ENCODE measurements around the gene TMEM50B. TPM values are rescaled to one million over a fixed set of nuclear protein-coding genes. Genes with fewer than 3 reads are reported as not detected.

The TMEM50B gene
- total RNA-seq, 1 experiment from 2014 or later = 21.5 TPM

- intact Hi-C loops (cut with micrococcal nuclease) = loop anchor here (1.0 kb wide), 1 partner anchor 81 kb away; no protein-coding TSS in a partner anchor
- Histone ChIP-seq H3K27me3 (ENCODE audit: low read length) (no peaks in the 10 kb centered on the region), H3K4me2 (ENCODE audit: low read length) (peak overlapping the region; percentile 47; the same call in 1 of the 2 replicates), H3K9me3 (ENCODE audit: low read length) (no peaks in the 10 kb centered on the region), H2AFZ (ENCODE audit: low read length) (no peak overlapping the region), H3K9ac (ENCODE audit: low read length) (peak overlapping the region; percentile 72), H3K4me3 (ENCODE audit: low read length) (no peak overlapping the region), H3K27ac (ENCODE audit: low read length) (peak overlapping the region; percentile 93), H3K9me2 (replicated peaks; ENCODE audit: low read length) (no peaks in the 10 kb centered on the region), H3K36me3 (ENCODE audit: low read depth, low read length) (peaks cover 10% of the 10 kb centered on the region), H3F3A (ENCODE audit: low read length, unreplicated experiment) (no peaks in the 10 kb centered on the region), H3K79me2 (ENCODE audit: low read length) (no peaks in the 10 kb centered on the region), H3K4me1 (ENCODE audit: insufficient read depth, low read length) (peaks cover 21% of the 10 kb centered on the region), H4K20me1 (ENCODE audit: low read length) (no peaks in the 10 kb centered on the region)
- DNase-seq = peak; percentile 91
- ChIA-PET CTCF (interaction anchor here (0.7 to 1.3 kb wide), 5 partner anchors 31 to 242 kb away, joined by 3 to 4 read pairs (median 3); partner anchors contain the start of gene TMEM50B), POLR2A (ENCODE audit: unreplicated experiment) (interaction anchor here (0.6 kb wide), 2 partner anchors 39 to 81 kb away, joined by 3 to 13 read pairs; no protein-coding TSS in a partner anchor)
- no TSS peak for BruUV-seq (replicated peaks)
- TF ChIP-seq EZH2 (IDR thresholded peaks at IDR 0.05; ENCODE audit: low read length, unreplicated experiment) (no peak), CTCF (conservative IDR thresholded peaks at IDR 0.05; ENCODE audit: low read depth, low read length) (no peak), EZH2phosphoT487 (IDR thresholded peaks at IDR 0.05; ENCODE audit: borderline replicate concordance, low read length) (no peak)
- ATAC-seq = peak; percentile 92
Observed at GRCh38 chr21:33441489-33442477, 38.0 kb downstream of the TMEM50B start.

- no peak for ATAC-seq
- Histone ChIP-seq H4K20me1 (ENCODE audit: low read length) (no peaks in the 10 kb centered on the region), H3K9me2 (replicated peaks; ENCODE audit: low read length) (no peaks in the 10 kb centered on the region), H3K9ac (ENCODE audit: low read length) (no peak overlapping the region), H3F3A (ENCODE audit: low read length, unreplicated experiment) (peaks cover 12% of the 10 kb centered on the region), H3K9me3 (ENCODE audit: low read length) (no peaks in the 10 kb centered on the region), H3K79me2 (ENCODE audit: low read length) (no peaks in the 10 kb centered on the region), H3K4me2 (ENCODE audit: low read length) (no peak overlapping the region), H3K4me1 (ENCODE audit: insufficient read depth, low read length) (peaks cover 33% of the 10 kb centered on the region), H3K27me3 (ENCODE audit: low read length) (no peaks in the 10 kb centered on the region), H3K4me3 (ENCODE audit: low read length) (no peak overlapping the region), H3K36me3 (ENCODE audit: low read depth, low read length) (peaks cover 32% of the 10 kb centered on the region), H2AFZ (ENCODE audit: low read length) (no peak overlapping the region), H3K27ac (ENCODE audit: low read length) (no peak overlapping the region)
- CTCF ChIA-PET = no interaction called here
- no peak for TF ChIP-seq EZH2phosphoT487 (IDR thresholded peaks at IDR 0.05; ENCODE audit: borderline replicate concordance, low read length)
- no peak for TF ChIP-seq CTCF (conservative IDR thresholded peaks at IDR 0.05; ENCODE audit: low read depth, low read length)
- no peak for TF ChIP-seq EZH2 (IDR thresholded peaks at IDR 0.05; ENCODE audit: low read length, unreplicated experiment)
- TSS peak; percentile 16 for BruUV-seq (replicated peaks)
- intact Hi-C loops (cut with micrococcal nuclease) = no loop called here
- DNase-seq = no peak
- POLR2A ChIA-PET (ENCODE audit: unreplicated experiment) = no interaction called here
Observed at GRCh38 chr21:33437140-33437539, 42.6 kb downstream of the TMEM50B start.

All from PC-3 (cell line).